Pancreas (tissue), 10 donors: ENCODE results near the gene CACFD1. TPM values are rescaled to one million over a fixed set of nuclear protein-coding genes. Genes with fewer than 3 reads are reported as not detected.

Experiments used
- ATAC-seq, 4 donors: fragments of 200-7000 bp; cut with Tn5 transposase; one replicate each; pipeline versions ENCODE4 v1.8.0 to v1.9.1; 2020; ENCODE audit warnings: mild to moderate bottlenecking in 4 of 4, moderate library complexity in 4 of 4
- DNase-seq, 6 donors: peaks; one replicate each; pipeline ENCODE4 v3.0.0-alpha.2; 2020
- FAIRE-seq: peaks from 2 replicates; lab custom pipeline; 2012; peaks lifted over from hg19 to GRCh38; lab: Jason Lieb, UNC
- H3K27ac ChIP-seq, 4 donors: fragments of 200-600 bp; sonication (generic); 1 replicate in 3 of 4; 2 replicates in 1 of 4; pipeline versions ENCODE4 v1.5.0 to v1.8.0; 2020
- H3K27me3 ChIP-seq, 4 donors: fragments of 200-600 bp; one replicate each; pipeline ENCODE4 v1.8.0; 2021
- H3K36me3 ChIP-seq, 3 donors: fragments of 200-600 bp; sonication (generic) in 1 of 3; one replicate each; pipeline versions ENCODE4 v1.5.0 to v1.8.0; 2020 to 2021
- H3K4me1 ChIP-seq, 3 donors: fragments of 200-600 bp; one replicate each; pipeline ENCODE4 v1.8.0; 2021
- H3K4me3 ChIP-seq, 4 donors: fragments of 200-600 bp; sonication (generic) in 2 of 4; one replicate each; pipeline versions ENCODE4 v1.5.0 to v1.8.0; 2020 to 2021
- H3K9me3 ChIP-seq, 4 donors: fragments of 200-600 bp; one replicate each; pipeline ENCODE4 v1.8.0; 2021
- CTCF ChIP-seq, 4 donors: fragments of 200-600 bp; sonication (generic) in 3 of 4; IDR thresholded peaks; one replicate each; pipeline versions ENCODE4 v1.5.0 to v1.8.0; 2021; ENCODE audit warnings: antibody characterized with exemption in 4 of 4
- WGBS, 2 donors: extraction: QIAGEN DNeasy Blood & Tissue Kit; methylation state at CpG; one replicate each; pipeline ENCODE4 v1.1.7; 2013; 5-methylcytosine and 5-hydroxymethylcytosine counted together
- intact Hi-C, 3 donors: fragments of 100-400 bp; cut with DNase I; formaldehyde crosslinking; loops; one replicate each; pipeline versions ENCODE4 v1.11.1 to v1.14.2; 2022
- polyA plus RNA-seq, 2 donors: library from polyadenylated mRNA; stranded (reverse); fragments of 200-250 nt; gene quantifications; one replicate each; pipeline ENCODE4 v1.2.3, GENCODE V29; 2013
- total RNA-seq, 6 donors: library from RNA; stranded (reverse); fragmentation: NEBNext Ultra II Directional in 4 of 6; extraction: Animal tissue kit (Norgen Biotek cat#: 25700) in 4 of 6; gene quantifications; one replicate each; pipeline versions ENCODE4 v1.2.1 to v1.2.4, GENCODE V29; 2021 to 2023
- donor health status: healthy with polysubstance abuse.
- donor health status: DM: no; HTN: no; CAD: no; lungs with moderate emphysema.
- donor health status: DM: no; HTN: no; CAD: no.
- donor health status: control.
- donor health status: control.
- donor health status: Bipolar disorder and iron deficiency.
- donor health status: DM: yes; HTN: yes; CAD: no.
- donor health status: DM: no; HTN: no; CAD: no.
- donor health status: DM: no; HTN: no; CAD: no.
- donor health status: DM: yes; HTN: yes; CAD: no.

Gene CACFD1
- total and polyA plus RNA-seq, 8 donors = 15.6 to 26.2 (median 19.0) TPM

DNA sequence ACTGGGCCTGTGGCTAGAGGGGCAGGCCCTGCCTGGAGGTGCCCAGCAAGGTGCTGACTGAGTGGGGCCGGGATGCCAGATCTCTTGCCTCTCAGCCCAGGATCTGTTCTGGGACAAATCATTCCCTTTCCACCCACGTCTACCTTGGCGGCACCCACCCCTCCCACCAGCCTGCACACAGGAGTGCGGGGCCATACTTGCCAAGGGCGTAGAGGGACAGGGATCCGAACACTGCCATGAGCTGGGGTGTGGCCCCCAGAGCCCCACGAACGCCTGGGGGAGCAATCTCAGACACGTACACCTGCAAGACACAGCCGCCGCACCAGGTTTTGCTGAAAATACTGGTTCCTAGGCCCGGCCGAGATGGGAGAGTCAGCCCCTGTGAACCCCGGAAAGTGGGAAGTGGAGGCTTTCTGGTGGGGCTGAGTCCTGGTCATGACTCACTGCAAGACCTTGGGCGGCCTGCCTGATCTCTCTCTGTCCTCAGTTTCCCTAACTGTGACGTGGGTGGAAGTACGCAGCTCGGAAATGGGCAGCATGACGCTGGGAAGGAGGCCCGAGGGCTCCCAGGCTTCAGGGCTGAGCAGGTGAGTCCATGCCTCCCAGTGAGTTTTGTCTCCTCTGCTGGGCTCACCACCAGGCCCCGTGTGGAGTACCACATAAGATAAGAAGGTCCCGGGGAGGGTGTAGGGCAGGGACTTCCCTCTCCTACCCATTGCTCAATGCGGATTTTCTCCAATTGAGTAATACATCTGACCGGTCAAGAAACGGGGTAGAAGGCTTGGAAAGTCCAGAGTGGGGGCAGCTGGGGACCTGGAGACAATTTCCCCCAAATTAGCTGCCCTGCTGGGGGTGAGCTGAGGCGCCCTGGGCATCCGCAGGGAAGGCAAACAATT is 16.5 kb downstream of the CACFD1 start:
- Histone ChIP-seq H3K36me3 (no peaks in the 10 kb centered on the region), H3K4me1 (peaks cover 0 to 12% (median 0%) of the 10 kb centered on the region in 3 donors), H3K9me3 (no peaks in the 10 kb centered on the region), H3K27ac (no peak overlapping the region), H3K27me3 (no peaks in the 10 kb centered on the region), H3K4me3 (no peak overlapping the region)
- 80 to 87% methylated on average over 27 of the region's 27 CpGs for WGBS, 2 donors
- DNase-seq (peak in 1 of 6 donors; percentile 43), ATAC-seq (no peak), FAIRE-seq (no peak)
- TF ChIP-seq CTCF (IDR thresholded peaks at IDR 0.05) = no peak
- intact Hi-C loops = no loop called here

DNA sequence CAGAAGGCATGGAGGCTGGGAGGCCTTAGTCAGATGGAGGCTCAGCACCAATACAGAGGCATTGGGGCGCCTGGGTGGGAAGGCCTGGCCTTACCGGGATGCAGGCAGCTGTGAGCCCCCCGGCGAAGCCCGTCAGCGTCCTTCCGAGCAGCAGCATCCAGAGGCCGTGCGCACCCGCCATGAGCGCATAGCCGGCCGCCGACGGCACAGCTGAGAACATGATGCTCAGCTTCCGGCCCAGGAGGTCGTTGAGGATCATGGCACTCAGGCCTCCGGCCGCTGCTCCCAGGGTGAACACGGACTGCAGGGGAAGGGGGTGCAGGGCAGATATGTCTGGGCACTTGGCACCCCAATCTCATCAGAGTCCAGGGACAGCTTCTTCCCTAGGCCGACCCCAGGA is 17.2 kb downstream of the CACFD1 start:
- peak in 1 of 6 donors; percentile 66 for DNase-seq

DNA sequence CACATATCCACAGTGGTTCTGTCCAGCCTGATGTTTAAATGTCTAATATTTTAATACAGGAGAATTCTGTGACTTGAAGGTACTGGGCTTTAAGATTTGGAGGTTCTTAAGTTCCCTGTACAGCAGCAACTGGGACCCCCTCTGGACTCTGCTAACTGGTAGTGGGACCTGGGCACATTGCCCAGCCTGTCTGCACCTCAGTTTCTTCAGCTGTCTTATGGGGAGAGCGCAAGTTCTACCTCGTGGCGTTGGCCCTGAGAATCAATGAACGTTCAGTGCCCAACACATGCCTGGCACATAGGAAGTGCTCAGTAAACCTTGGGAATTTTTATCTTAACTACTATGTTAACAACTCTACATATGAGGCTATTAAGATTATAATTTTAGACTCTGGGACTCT is 17.7 kb downstream of the CACFD1 start:
- H3K36me3 ChIP-seq = no peaks in the 10 kb centered on the region
- ATAC-seq (no peak), FAIRE-seq (no peak), DNase-seq (peak in 1 of 6 donors; percentile 17)
- no peaks in the 10 kb centered on the region for H3K27me3 ChIP-seq
- H3K9me3 ChIP-seq = no peaks in the 10 kb centered on the region
- H3K4me3 ChIP-seq = no peak overlapping the region
- WGBS, 2 donors = 83 to 87% methylated on average over 4 of the region's 4 CpGs
- H3K27ac ChIP-seq = no peak overlapping the region
- H3K4me1 ChIP-seq = peaks cover 0 to 12% (median 0%) of the 10 kb centered on the region in 3 donors
- intact Hi-C loops = no loop called here
- TF ChIP-seq CTCF (IDR thresholded peaks at IDR 0.05) = no peak

More for the DNA sequence above, 17.2 kb downstream of the CACFD1 start:
- 89 to 90% methylated on average over 20 to 21 of the region's 21 CpGs for WGBS, 2 donors
- TF ChIP-seq CTCF (IDR thresholded peaks at IDR 0.05) = no peak
- FAIRE-seq (no peak), ATAC-seq (no peak)
- Histone ChIP-seq H3K36me3 (no peaks in the 10 kb centered on the region), H3K27ac (no peak overlapping the region), H3K4me3 (no peak overlapping the region), H3K4me1 (peaks cover 0 to 12% (median 0%) of the 10 kb centered on the region in 3 donors), H3K9me3 (no peaks in the 10 kb centered on the region), H3K27me3 (no peaks in the 10 kb centered on the region)
- intact Hi-C loops = no loop called here

DNA sequence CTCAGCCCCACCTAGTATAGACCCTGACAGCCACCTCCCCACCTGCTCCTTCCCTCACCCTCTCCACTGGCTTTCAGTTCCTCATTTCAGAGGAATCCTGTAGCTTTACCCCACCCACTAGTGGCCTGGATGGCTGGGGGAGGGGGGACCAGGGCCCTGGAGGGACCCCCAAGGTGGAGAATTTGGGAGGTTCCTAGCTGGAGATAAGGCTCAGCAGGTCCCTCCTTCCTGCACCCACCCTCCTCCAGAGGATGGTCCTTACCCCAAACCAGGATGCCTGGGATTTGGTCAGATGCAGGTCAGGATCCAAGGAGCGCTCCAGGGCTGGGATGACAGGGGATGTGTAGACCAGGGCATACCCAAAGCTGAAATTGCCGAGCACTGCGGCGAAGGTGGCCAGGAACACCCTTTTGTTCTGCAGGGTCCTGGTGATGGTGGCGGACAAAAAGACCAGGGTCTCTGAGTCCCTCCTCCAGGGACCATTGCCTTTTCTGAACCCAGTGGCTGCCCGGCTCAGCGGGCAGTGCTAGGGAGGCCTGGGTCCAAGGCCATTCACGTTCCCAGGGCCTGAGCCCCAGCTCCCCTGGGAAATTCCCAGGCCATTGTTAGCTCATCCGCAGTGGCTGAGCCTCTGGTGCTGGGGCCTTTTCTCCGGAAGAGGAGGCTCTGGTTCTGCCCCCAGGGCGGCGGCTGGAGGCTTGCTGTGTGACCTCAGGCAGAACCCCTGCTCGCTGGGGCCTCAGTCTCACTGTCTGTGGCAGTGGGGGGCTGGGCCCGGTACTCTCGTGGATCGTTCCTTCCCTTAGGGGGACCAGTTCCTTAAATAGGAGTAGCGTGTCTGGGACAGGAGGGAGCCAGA is 18.4 kb downstream of the CACFD1 start:
- H3K9me3 ChIP-seq = no peaks in the 10 kb centered on the region
- no peak for FAIRE-seq
- no peak for TF ChIP-seq CTCF (IDR thresholded peaks at IDR 0.05)
- no peaks in the 10 kb centered on the region for H3K36me3 ChIP-seq
- intact Hi-C loops = no loop called here
- peaks cover 0 to 12% (median 0%) of the 10 kb centered on the region in 3 donors for H3K4me1 ChIP-seq
- 37 to 42% methylated on average over 17 of the region's 17 CpGs for WGBS, 2 donors
- H3K4me3 ChIP-seq = peak overlapping the region; percentile 2 to 58 (median 32)
- peak; percentile 2 to 54 (median 28) for ATAC-seq
- peak in 2 of 6 donors; percentile 29 to 73 for DNase-seq
- H3K27me3 ChIP-seq = no peaks in the 10 kb centered on the region
- peak overlapping the region in 2 of 4 donors; percentile 10 to 36 for H3K27ac ChIP-seq
